ENCODE data around the gene RNASEL. TPM values are rescaled to one million over a fixed set of nuclear protein-coding genes. Genes with fewer than 3 reads are reported as not detected.

RNASEL gene
- total and polyA plus RNA-seq, 2 of the 4 experiments (the other 2 are of a cell fraction), result 2.5 to 6.5 TPM

DNA sequence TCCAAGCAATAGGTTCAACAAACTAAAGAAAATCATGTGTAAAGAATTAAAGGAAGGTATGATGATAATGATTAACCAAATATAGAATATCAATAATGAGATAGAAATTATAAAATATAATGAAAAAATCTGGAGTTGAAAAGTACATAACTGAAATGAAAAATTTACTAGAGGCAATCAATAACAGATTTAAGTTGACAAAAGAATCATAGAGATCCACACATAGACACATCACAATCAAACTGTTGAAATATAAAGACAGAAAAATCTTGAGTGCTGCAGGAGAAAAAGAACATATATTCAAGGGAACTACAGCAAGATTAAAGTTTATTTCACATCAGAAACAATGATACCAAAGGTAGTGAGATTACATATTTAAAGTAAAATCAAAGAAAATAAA is 63.7 kb downstream of the RNASEL start:
- dilution Hi-C loops (cut with HindIII; ENCODE audit: low sequenced_read_pairs, unreplicated experiment) (no loop called here), intact Hi-C loops (cut with micrococcal nuclease) (no loop called here), in situ Hi-C loops (cut with MboI; ENCODE audit: low sequenced_read_pairs) (no loop called here)
- H3K9ac ChIP-seq (ENCODE audit: low read depth, low read length), result no peak overlapping the region
- DNase-seq (no peak), ATAC-seq (ENCODE audit: low read depth) (no peak)
- no peak overlapping the region for H3K14ac ChIP-seq (replicated peaks; ENCODE audit: low read depth, low read length)
- no TSS peak for BruUV-seq (replicated peaks)
- no peak overlapping the region for H2AK5ac ChIP-seq (ENCODE audit: low read depth, low read length)
- no peak overlapping the region for H3K56ac ChIP-seq (ENCODE audit: extremely low read depth, insufficient read depth, low read length)
- no peak overlapping the region for H3K4me2 ChIP-seq (ENCODE audit: low read depth, low read length)
- no peaks in the 10 kb centered on the region for H3K27me3 ChIP-seq (ENCODE audit: control insufficient read depth, insufficient read depth, low read length)
- H3K79me1 ChIP-seq (ENCODE audit: low read depth in 1 of 2, low read length in 2 of 2), result no peaks in the 10 kb centered on the region
- no peaks in the 10 kb centered on the region for H3K36me3 ChIP-seq (ENCODE audit: control insufficient read depth, insufficient read depth, low read length)
- H4K8ac ChIP-seq (ENCODE audit: low read depth in 2 of 2, low read length in 2 of 2), result no peak overlapping the region
- H2BK15ac ChIP-seq (ENCODE audit: low read depth, low read length), result no peak overlapping the region
- H4K20me1 ChIP-seq (ENCODE audit: insufficient read depth, low read length), result no peaks in the 10 kb centered on the region
- POLR2A ChIA-PET (ENCODE audit: unreplicated experiment), result no interaction called here
- H3K27ac ChIP-seq (ENCODE audit: insufficient read depth, low read length), result no peak overlapping the region
- H2BK120ac ChIP-seq (ENCODE audit: low read depth, low read length), result no peak overlapping the region
- H2BK5ac ChIP-seq (ENCODE audit: low read depth, low read length, poor library complexity, severe bottlenecking), result no peak overlapping the region
- no peak overlapping the region for H3K18ac ChIP-seq (ENCODE audit: low read depth, low read length)
- H2AFZ ChIP-seq (replicated peaks; ENCODE audit: low read length, poor library complexity), result no peak overlapping the region
- no peak overlapping the region for H3K23ac ChIP-seq (ENCODE audit: low read depth, low read length)
- no peak overlapping the region for H3K4ac ChIP-seq (ENCODE audit: low read depth, low read length)
- CTCF ChIA-PET, result no interaction called here
- H4K5ac ChIP-seq (ENCODE audit: low read depth, low read length), result no peak overlapping the region
- no peak overlapping the region for H4K91ac ChIP-seq (ENCODE audit: insufficient read depth, low read depth, low read length)
- H3K9me3 ChIP-seq (ENCODE audit: control insufficient read depth, insufficient read depth, low read length), result no peaks in the 10 kb centered on the region
- H3K4me1 ChIP-seq (ENCODE audit: control insufficient read depth, insufficient read depth, low read length), result no peaks in the 10 kb centered on the region
- TF ChIP-seq SMC3 (IDR thresholded peaks at IDR 0.05; ENCODE audit: low read depth, low read length), result no peak
- TF ChIP-seq, protein P1, sequence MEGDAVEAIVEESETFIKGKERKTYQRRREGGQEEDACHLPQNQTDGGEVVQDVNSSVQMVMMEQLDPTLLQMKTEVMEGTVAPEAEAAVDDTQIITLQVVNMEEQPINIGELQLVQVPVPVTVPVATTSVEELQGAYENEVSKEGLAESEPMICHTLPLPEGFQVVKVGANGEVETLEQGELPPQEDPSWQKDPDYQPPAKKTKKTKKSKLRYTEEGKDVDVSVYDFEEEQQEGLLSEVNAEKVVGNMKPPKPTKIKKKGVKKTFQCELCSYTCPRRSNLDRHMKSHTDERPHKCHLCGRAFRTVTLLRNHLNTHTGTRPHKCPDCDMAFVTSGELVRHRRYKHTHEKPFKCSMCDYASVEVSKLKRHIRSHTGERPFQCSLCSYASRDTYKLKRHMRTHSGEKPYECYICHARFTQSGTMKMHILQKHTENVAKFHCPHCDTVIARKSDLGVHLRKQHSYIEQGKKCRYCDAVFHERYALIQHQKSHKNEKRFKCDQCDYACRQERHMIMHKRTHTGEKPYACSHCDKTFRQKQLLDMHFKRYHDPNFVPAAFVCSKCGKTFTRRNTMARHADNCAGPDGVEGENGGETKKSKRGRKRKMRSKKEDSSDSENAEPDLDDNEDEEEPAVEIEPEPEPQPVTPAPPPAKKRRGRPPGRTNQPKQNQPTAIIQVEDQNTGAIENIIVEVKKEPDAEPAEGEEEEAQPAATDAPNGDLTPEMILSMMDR (conservative IDR thresholded peaks at IDR 0.05; ENCODE audit: low read depth, low read length), result no peak
- no peak for TF ChIP-seq POLR2A (IDR thresholded peaks at IDR 0.05; ENCODE audit: low read depth, low read length)
- TF ChIP-seq RCOR1 (IDR thresholded peaks at IDR 0.05; ENCODE audit: insufficient replicate concordance, low read length), result no peak
- TF ChIP-seq MXI1 (IDR thresholded peaks at IDR 0.05; ENCODE audit: borderline replicate concordance, low read depth, low read length), result no peak
- TF ChIP-seq RAD21 (IDR thresholded peaks at IDR 0.05; ENCODE audit: low read length), result no peak
- TF ChIP-seq NFE2L2 (IDR thresholded peaks at IDR 0.05; ENCODE audit: low read depth, low read length), result no peak
- no peak for TF ChIP-seq CHD1 (IDR thresholded peaks at IDR 0.05; ENCODE audit: low read depth, low read length)
- no peak for TF ChIP-seq BHLHE40 (IDR thresholded peaks at IDR 0.05; ENCODE audit: low read depth, low read length)
- TF ChIP-seq, protein P2, sequence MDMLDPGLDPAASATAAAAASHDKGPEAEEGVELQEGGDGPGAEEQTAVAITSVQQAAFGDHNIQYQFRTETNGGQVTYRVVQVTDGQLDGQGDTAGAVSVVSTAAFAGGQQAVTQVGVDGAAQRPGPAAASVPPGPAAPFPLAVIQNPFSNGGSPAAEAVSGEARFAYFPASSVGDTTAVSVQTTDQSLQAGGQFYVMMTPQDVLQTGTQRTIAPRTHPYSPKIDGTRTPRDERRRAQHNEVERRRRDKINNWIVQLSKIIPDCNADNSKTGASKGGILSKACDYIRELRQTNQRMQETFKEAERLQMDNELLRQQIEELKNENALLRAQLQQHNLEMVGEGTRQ (IDR thresholded peaks at IDR 0.05; ENCODE audit: low read depth, low read length), result no peak
- TF ChIP-seq, protein P3, sequence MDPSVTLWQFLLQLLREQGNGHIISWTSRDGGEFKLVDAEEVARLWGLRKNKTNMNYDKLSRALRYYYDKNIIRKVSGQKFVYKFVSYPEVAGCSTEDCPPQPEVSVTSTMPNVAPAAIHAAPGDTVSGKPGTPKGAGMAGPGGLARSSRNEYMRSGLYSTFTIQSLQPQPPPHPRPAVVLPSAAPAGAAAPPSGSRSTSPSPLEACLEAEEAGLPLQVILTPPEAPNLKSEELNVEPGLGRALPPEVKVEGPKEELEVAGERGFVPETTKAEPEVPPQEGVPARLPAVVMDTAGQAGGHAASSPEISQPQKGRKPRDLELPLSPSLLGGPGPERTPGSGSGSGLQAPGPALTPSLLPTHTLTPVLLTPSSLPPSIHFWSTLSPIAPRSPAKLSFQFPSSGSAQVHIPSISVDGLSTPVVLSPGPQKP (IDR thresholded peaks at IDR 0.05; ENCODE audit: borderline replicate concordance, low read depth, low read length), result no peak
- TF ChIP-seq MAFK (IDR thresholded peaks at IDR 0.05; ENCODE audit: low read depth, low read length), result no peak
- TF ChIP-seq FOS (IDR thresholded peaks at IDR 0.05; ENCODE audit: low read depth, low read length), result no peak
- no peak for TF ChIP-seq RFX5 (IDR thresholded peaks at IDR 0.05; ENCODE audit: low read depth, low read length)
- no peak for TF ChIP-seq MAZ (IDR thresholded peaks at IDR 0.05; ENCODE audit: borderline replicate concordance, low read depth, low read length)
- TF ChIP-seq CEBPB (IDR thresholded peaks at IDR 0.05; ENCODE audit: low read depth, low read length), result no peak
- no peaks in the 10 kb centered on the region for H3K9me1 ChIP-seq (ENCODE audit: insufficient read depth, low read length)
- H3K4me3 ChIP-seq (ENCODE audit: insufficient read depth, low read depth, low read length), result no peak overlapping the region
- no peak overlapping the region for H2BK20ac ChIP-seq (ENCODE audit: low read depth, low read length)
- no peak overlapping the region for H2AK9ac ChIP-seq (replicated peaks; ENCODE audit: low read depth, low read length, poor library complexity)
